Heart left ventricle (tissue), 16 donors: ENCODE measurements around the gene OPCML. TPM values are rescaled to one million over a fixed set of nuclear protein-coding genes. Genes with fewer than 3 reads are reported as not detected.

Experiments
- ATAC-seq, 4 donors: fragments of 200-7000 bp; cut with Tn5 transposase; one replicate each; pipeline ENCODE4 v1.9.1; 2020 to 2022; ENCODE audit warnings: moderate library complexity in 4 of 4, mild to moderate bottlenecking in 3 of 4, moderate number of reproducible peaks in 1 of 4
- DNase-seq, 5 donors: peaks; one replicate each; pipeline ENCODE4 v3.0.0-alpha.2; 2020
- H3K27ac ChIP-seq, 12 donors: fragments of 200-600 bp; sonication (generic) in 4 of 12; one replicate each; pipeline versions ENCODE4 v1.5.0 to v1.8.0; 2016 to 2022; ENCODE audit warnings: mild to moderate bottlenecking in 2 of 12
- H3K27me3 ChIP-seq, 9 donors: fragments of 200-600 bp; sonication (generic) in 2 of 9; one replicate each; pipeline versions ENCODE4 v1.5.1 to v1.8.0; 2016 to 2022; ENCODE audit warnings: mild to moderate bottlenecking in 3 of 9
- H3K36me3 ChIP-seq, 9 donors: fragments of 200-600 bp; sonication (generic) in 2 of 9; one replicate each; pipeline versions ENCODE4 v1.5.0 to v1.8.0; 2018 to 2022; ENCODE audit warnings: mild to moderate bottlenecking in 2 of 9
- H3K4me1 ChIP-seq, 12 donors: fragments of 200-600 bp; sonication (generic) in 4 of 12; one replicate each; pipeline versions ENCODE4 v1.5.0 to v1.8.0; 2016 to 2022; ENCODE audit warnings: mild to moderate bottlenecking in 3 of 12
- H3K4me3 ChIP-seq, 12 donors: fragments of 200-600 bp; sonication (generic) in 4 of 12; one replicate each; pipeline versions ENCODE4 v1.5.0 to v1.8.0; 2017 to 2022; ENCODE audit warnings: mild to moderate bottlenecking in 9 of 12, moderate library complexity in 4 of 12
- H3K9me3 ChIP-seq, 12 donors: fragments of 200-600 bp; sonication (generic) in 4 of 12; one replicate each; pipeline versions ENCODE4 v1.5.0 to v1.8.0; 2016 to 2022; ENCODE audit warnings: mild to moderate bottlenecking in 1 of 12
- POLR2A ChIP-seq, 2 donors: fragments of 450-650 bp; IDR thresholded peaks; one replicate each; pipeline ENCODE4 v1.6.1; 2017; ENCODE audit warnings: antibody characterized with exemption in 2 of 2, mild to moderate bottlenecking in 2 of 2, moderate library complexity in 2 of 2
- WGBS, 4 donors: extraction: QIAGEN DNeasy Blood & Tissue Kit in 2 of 4; methylation state at CpG; one replicate each; pipeline versions ENCODE4 v1.1.5 to v1.1.7; 2013 to 2018; 5-methylcytosine and 5-hydroxymethylcytosine counted together
- intact Hi-C, 10 donors: fragments of 100-400 bp; cut with DNase I; formaldehyde crosslinking; loops; one replicate each; pipeline versions ENCODE4 v1.11.1 to v1.14.2; 2022
- polyA plus RNA-seq, 2 donors: library from polyadenylated mRNA; stranded (reverse); fragments of 200-250 nt; gene quantifications; one replicate each; pipeline ENCODE4 v1.2.3, GENCODE V29; 2013
- total RNA-seq, 9 donors: library from RNA; depleted of rRNA in 2 of 9; stranded (reverse); fragments of >200 nt in 2 of 9; fragmentation: NEBNext Ultra II Directional in 3 of 9; extraction: Animal tissue kit (Norgen Biotek cat#: 25700) in 3 of 9; gene quantifications; one replicate each; pipeline versions ENCODE4 v1.1.0 to v1.2.4, GENCODE V29; 2016 to 2023
- TF ChIP-seq, protein P1 (sequence below), 12 donors: fragments of 200-600 bp; sonication (generic) in 4 of 12; IDR thresholded peaks; one replicate each; pipeline versions ENCODE4 v1.5.0 to v1.8.0; 2018 to 2022; ENCODE audit warnings: antibody characterized with exemption in 12 of 12, mild to moderate bottlenecking in 5 of 12
- donor health status: ischemic (EF 13 %, LVEDD 7.1; RV severe dilation, severe dysfunction).
- donor health status: healthy with polysubstance abuse.
- donor health status: DM: no; HTN: yes; CAD: no.
- donor health status: DM: no; HTN: no; CAD: no.
- donor health status: ischemic (EF 25% LVEDD 6.9; RV normal size, moderate dysfunction).
- donor health status: ischemic (EF 25% LVEDD 5.7; RV mildly dilated, moderate dysfunction).
- donor health status: healthy.
- donor health status: DM: yes; HTN: yes; CAD: no.
- donor health status: ischemic (EF 35%, LVEDD 5.7; RV mildly dilated, moderate dysfunction).
- donor health status: nonischemic (EF 11% LVEDD 7.7; RV severe dilation, severe dysfunction).
- donor health status: DM: yes; HTN: yes; CAD: no.
- donor health status: PGD.
- donor health status: ischemic (EF 29% LVEDD 5.4; RV normal size, mild dysfunction).
- donor health status: nonischemic (EF 23%, LVEDD 6.1; RV moderate dilation, normal function).

The OPCML gene
- total and polyA plus RNA-seq, 11 donors, result 0.04 to 1.3 (median 0.23) TPM; not detected in 3

DNA sequence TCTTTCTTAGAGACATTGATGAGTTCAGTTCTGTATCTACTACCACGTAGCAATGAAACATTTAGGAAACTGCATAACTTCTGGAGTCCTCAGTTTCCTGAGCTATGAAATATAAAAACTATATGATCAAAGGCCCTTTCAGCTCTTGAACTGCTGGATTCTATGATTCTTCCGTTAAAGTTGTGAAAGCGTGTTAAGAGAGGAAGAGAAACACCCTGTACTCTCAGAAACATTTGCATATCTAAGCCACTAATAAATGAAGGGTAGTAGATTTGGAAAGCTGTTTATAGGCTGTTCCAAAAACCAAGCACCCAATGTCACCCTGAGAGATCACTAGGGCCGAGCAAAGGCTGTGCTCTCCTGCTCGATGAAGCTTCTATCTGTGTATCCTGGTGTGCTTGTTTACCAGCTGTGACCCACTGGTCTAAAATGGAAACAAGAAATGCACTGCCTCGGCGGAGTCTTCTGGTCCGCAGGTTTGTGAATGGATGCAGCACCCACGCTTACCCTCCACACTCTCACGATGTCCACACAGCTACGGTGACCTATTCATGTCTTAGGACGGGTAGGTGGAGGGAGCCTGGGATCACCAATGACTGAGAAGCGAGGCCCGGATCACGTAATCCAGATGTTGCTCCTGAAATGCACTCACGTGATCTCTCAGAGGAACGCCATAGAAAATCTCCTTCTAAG, 325.8 kb downstream of the OPCML start:
- no peaks in the 10 kb centered on the region for H3K4me1 ChIP-seq
- no peaks in the 10 kb centered on the region for H3K36me3 ChIP-seq
- ATAC-seq, result no peak
- DNase-seq, result no peak
- H3K4me3 ChIP-seq, result no peak overlapping the region
- peaks cover 0 to 20% (median 0%) of the 10 kb centered on the region in 9 donors for H3K27me3 ChIP-seq
- 87 to 89% (median 87%) methylated on average over 15 to 17 of the region's 17 CpGs for WGBS, 4 donors
- no peak overlapping the region for H3K27ac ChIP-seq
- intact Hi-C loops, result no loop called here
- TF ChIP-seq, protein P1, sequence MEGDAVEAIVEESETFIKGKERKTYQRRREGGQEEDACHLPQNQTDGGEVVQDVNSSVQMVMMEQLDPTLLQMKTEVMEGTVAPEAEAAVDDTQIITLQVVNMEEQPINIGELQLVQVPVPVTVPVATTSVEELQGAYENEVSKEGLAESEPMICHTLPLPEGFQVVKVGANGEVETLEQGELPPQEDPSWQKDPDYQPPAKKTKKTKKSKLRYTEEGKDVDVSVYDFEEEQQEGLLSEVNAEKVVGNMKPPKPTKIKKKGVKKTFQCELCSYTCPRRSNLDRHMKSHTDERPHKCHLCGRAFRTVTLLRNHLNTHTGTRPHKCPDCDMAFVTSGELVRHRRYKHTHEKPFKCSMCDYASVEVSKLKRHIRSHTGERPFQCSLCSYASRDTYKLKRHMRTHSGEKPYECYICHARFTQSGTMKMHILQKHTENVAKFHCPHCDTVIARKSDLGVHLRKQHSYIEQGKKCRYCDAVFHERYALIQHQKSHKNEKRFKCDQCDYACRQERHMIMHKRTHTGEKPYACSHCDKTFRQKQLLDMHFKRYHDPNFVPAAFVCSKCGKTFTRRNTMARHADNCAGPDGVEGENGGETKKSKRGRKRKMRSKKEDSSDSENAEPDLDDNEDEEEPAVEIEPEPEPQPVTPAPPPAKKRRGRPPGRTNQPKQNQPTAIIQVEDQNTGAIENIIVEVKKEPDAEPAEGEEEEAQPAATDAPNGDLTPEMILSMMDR (IDR thresholded peaks at IDR 0.05), result no peak
- no peak for TF ChIP-seq POLR2A (IDR thresholded peaks at IDR 0.05)
- no peaks in the 10 kb centered on the region for H3K9me3 ChIP-seq

DNA sequence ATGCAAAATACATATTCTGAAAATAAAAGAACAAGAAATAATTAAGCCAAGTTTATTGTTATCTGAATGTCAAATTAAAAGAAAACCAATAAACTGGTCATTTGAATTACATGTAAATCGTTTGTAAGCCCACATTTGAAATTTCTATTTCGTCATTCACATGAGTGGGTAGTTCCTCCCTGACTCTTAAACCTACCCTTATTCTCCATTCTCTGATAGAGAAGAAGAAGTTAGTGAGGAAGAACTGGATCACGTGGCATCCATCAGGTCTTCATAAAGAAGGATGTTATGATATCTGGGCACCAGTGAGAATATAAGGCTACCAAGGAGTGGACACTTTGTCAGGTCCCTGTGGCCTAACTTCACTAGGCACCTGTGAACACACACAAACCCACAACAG, 328.1 kb downstream of the OPCML start:
- peaks cover 0 to 13% (median 0%) of the 10 kb centered on the region in 9 donors for H3K27me3 ChIP-seq
- intact Hi-C loops, result no loop called here
- H3K9me3 ChIP-seq, result no peaks in the 10 kb centered on the region
- no peak for DNase-seq
- WGBS, 4 donors, result 73 to 82% (median 78%) methylated on average over 3 of the region's 3 CpGs
- no peak overlapping the region for H3K27ac ChIP-seq
- H3K4me3 ChIP-seq, result no peak overlapping the region
- no peaks in the 10 kb centered on the region for H3K4me1 ChIP-seq
- no peaks in the 10 kb centered on the region for H3K36me3 ChIP-seq
- ATAC-seq, result no peak
- TF ChIP-seq, protein P1 (IDR thresholded peaks at IDR 0.05), result no peak
- TF ChIP-seq POLR2A (IDR thresholded peaks at IDR 0.05), result no peak

DNA sequence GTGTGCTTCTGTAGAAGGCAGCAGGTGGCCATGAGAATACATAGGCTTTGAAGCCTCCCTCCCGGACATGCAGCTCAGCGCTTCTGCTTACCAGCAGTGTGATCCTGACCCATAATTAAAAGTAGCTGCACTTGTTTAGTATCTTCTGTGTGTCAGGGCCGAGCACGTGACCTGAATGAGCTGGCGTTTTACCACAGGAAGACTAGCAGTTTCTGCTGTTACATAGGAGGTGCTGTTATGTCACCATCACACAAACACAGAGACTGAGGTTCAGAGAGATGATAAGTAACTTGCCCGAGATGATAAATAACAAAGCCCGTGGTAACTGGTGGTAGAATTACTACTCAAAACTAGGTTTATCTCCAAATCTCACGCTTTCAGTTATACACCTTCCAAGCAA, 329.5 kb downstream of the OPCML start:
- WGBS, 4 donors, result 83 to 86% (median 84%) methylated on average over 8 of the region's 8 CpGs
- peaks cover 0 to 17% (median 0%) of the 10 kb centered on the region in 9 donors for H3K27me3 ChIP-seq
- no peaks in the 10 kb centered on the region for H3K36me3 ChIP-seq
- H3K4me3 ChIP-seq, result no peak overlapping the region
- DNase-seq (no peak), ATAC-seq (no peak)
- intact Hi-C loops, result no loop called here
- H3K9me3 ChIP-seq, result no peaks in the 10 kb centered on the region
- H3K27ac ChIP-seq, result no peak overlapping the region
- TF ChIP-seq, protein P1 (IDR thresholded peaks at IDR 0.05), result no peak
- TF ChIP-seq POLR2A (IDR thresholded peaks at IDR 0.05), result no peak
- no peaks in the 10 kb centered on the region for H3K4me1 ChIP-seq

DNA sequence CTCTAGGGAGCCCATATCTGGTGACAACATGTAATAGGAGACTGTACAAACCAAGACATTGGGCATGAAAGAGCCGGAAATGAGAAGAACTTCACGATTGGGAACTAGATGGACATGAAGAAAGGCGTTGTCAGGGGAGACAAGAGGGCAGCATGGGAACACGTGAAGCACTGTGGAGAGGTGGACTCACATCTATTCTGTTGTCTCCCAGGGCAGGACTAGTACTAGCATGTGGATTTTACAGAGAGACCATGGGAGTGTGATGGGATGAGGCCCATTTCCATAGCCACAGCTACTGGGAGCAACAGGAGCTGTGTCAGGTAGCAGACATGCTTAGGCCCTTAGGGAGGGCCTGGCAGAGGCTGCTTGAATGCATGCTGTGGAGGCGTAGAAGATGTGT, 333.9 kb downstream of the OPCML start:
- Histone ChIP-seq H3K4me3 (no peak overlapping the region), H3K27me3 (peaks cover 0 to 32% (median 6%) of the 10 kb centered on the region in 9 donors), H3K9me3 (no peaks in the 10 kb centered on the region), H3K27ac (no peak overlapping the region), H3K4me1 (no peaks in the 10 kb centered on the region), H3K36me3 (no peaks in the 10 kb centered on the region)
- DNase-seq (no peak), ATAC-seq (no peak)
- intact Hi-C loops, result no loop called here
- 82 to 86% (median 84%) methylated on average over 5 of the region's 5 CpGs for WGBS, 4 donors
- TF ChIP-seq POLR2A (IDR thresholded peaks at IDR 0.05), result no peak
- TF ChIP-seq, protein P1 (IDR thresholded peaks at IDR 0.05), result no peak
